ENCODE results near the gene SGCA.
A peak's percentile ranks its signal among the peaks of the same experiment; 100 is the strongest.

The SGCA gene

GRCh38 chr17:50149417-50150353, 16.1 kb upstream of the SGCA start:
- DNase-seq: peak; percentile 16

- no peak for DNase-seq
Observed at GRCh38 chr17:50150354-50151040, 15.3 kb upstream of the SGCA start, which contains the start of gene PPP1R9B. Gene PPP1R9B, minus strand, starts transcription at chr17:50150677. Its CDS starts 164 bp downstream, at chr17:50150513.

- peak; percentile 60 for DNase-seq
Observed at GRCh38 chr17:50151041-50151936, 14.5 kb upstream of the SGCA start.

GRCh38 chr17:50151937-50152547, 13.8 kb upstream of the SGCA start:
- peak; percentile 80 for DNase-seq

GRCh38 chr17:50152736-50153135, 13.1 kb upstream of the SGCA start:
- DNase-seq: no peak

- no peak for DNase-seq
Observed at GRCh38 chr17:50153650-50154575, 11.9 kb upstream of the SGCA start.

GRCh38 chr17:50154604-50155003, 11.2 kb upstream of the SGCA start:
- no peak for DNase-seq

- DNase-seq: peak; percentile 57
Observed at GRCh38 chr17:50155115-50155819, 10.5 kb upstream of the SGCA start.

GRCh38 chr17:50157891-50158290, 7.9 kb upstream of the SGCA start:
- no peak for DNase-seq

GRCh38 chr17:50161023-50161910, 4.5 kb upstream of the SGCA start:
- peak; percentile 98 for DNase-seq

GRCh38 chr17:50161911-50162288, 3.9 kb upstream of the SGCA start:
- DNase-seq: no peak

GRCh38 chr17:50162466-50163254, 3.1 kb upstream of the SGCA start:
- no peak for DNase-seq

- DNase-seq: no peak
Observed at GRCh38 chr17:50163843-50164696, 1.7 kb upstream of the SGCA start.

- DNase-seq: no peak
Observed at GRCh38 chr17:50164697-50164988, 1.2 kb upstream of the SGCA start.

- no peak for DNase-seq
Observed at GRCh38 chr17:50165066-50165465, 739 bp upstream of the SGCA start.

GRCh38 chr17:50165466-50165865, 339 bp upstream of the SGCA start:
- DNase-seq: no peak

- no peak for DNase-seq
Observed at GRCh38 chr17:50166518-50167181, 845 bp downstream of the SGCA start.

All from NCI-H2227 treated with DMSO at 0.1 percent for 48 hours (cell line).